Epithelial cell of prostate (primary cell): ENCODE measurements around the gene TMEM273.

Source experiments
- DNase-seq: peaks from one replicate; pipeline ENCODE4 v3.0.0-alpha.2; 2011; ENCODE audit warnings: low read depth, low spot score
- H3K27ac ChIP-seq: fragments of 450-650 bp; 2 replicates; pipeline ENCODE4 v1.5.1; 2017; ENCODE audit warnings: mild to moderate bottlenecking

TMEM273 gene

GRCh38 chr10:49177391-49178355 lies 10.5 kb downstream of the TMEM273 start:
- peak; percentile 58 for DNase-seq
- H3K27ac ChIP-seq: peak overlapping the region; percentile 5

- peak overlapping the region; percentile 5 for H3K27ac ChIP-seq
- DNase-seq: no peak
These were observed 11.6 kb downstream of the TMEM273 start for GRCh38 chr10:49176310-49177268.

- no peak for DNase-seq
- H3K27ac ChIP-seq: no peak overlapping the region
These were observed 12.4 kb downstream of the TMEM273 start for GRCh38 chr10:49175587-49176309.

- no peak overlapping the region for H3K27ac ChIP-seq
These were observed 13.2 kb downstream of the TMEM273 start for GRCh38 chr10:49174926-49175500.

GRCh38 chr10:49174261-49174925 lies 13.8 kb downstream of the TMEM273 start:
- no peak overlapping the region for H3K27ac ChIP-seq
- no peak for DNase-seq

More at GRCh38 chr10:49174926-49175500, 13.2 kb downstream of the TMEM273 start:
- no peak for DNase-seq

- DNase-seq: no peak
- H3K27ac ChIP-seq: no peak overlapping the region
These were observed 14.3 kb downstream of the TMEM273 start for GRCh38 chr10:49173853-49174252.

GRCh38 chr10:49173201-49173772 lies 14.9 kb downstream of the TMEM273 start:
- DNase-seq: no peak
- no peak overlapping the region for H3K27ac ChIP-seq

- no peak for DNase-seq
- H3K27ac ChIP-seq: no peak overlapping the region
These were observed 15.4 kb downstream of the TMEM273 start for GRCh38 chr10:49172777-49173132.

- DNase-seq: no peak
- no peak overlapping the region for H3K27ac ChIP-seq
These were observed 16.0 kb downstream of the TMEM273 start for GRCh38 chr10:49172061-49172776.

- DNase-seq: no peak
These were observed 16.7 kb downstream of the TMEM273 start for GRCh38 chr10:49171326-49172060.

GRCh38 chr10:49170632-49171325 lies 17.4 kb downstream of the TMEM273 start:
- no peak overlapping the region for H3K27ac ChIP-seq
- no peak for DNase-seq

More at GRCh38 chr10:49171326-49172060, 16.7 kb downstream of the TMEM273 start:
- H3K27ac ChIP-seq: no peak overlapping the region

GRCh38 chr10:49169776-49170175 lies 18.4 kb downstream of the TMEM273 start:
- no peak overlapping the region for H3K27ac ChIP-seq
- no peak for DNase-seq

- H3K27ac ChIP-seq: no peak overlapping the region
- no peak for DNase-seq
These were observed 19.2 kb downstream of the TMEM273 start for GRCh38 chr10:49168831-49169500.

- no peak overlapping the region for H3K27ac ChIP-seq
- no peak for DNase-seq
These were observed 20.0 kb downstream of the TMEM273 start for GRCh38 chr10:49168171-49168540.

- no peak overlapping the region for H3K27ac ChIP-seq
- DNase-seq: no peak
These were observed 20.6 kb downstream of the TMEM273 start for GRCh38 chr10:49167425-49168170.
